Measurements from ENCODE around the gene RAB6B. TPM values are rescaled to one million over a fixed set of nuclear protein-coding genes. Genes with fewer than 3 reads are reported as not detected.

RAB6B gene
- polyA plus RNA-seq, 1 donor from 2014 or later: 57.5 TPM

GRCh38 chr3:133933097-133934024, 37.7 kb upstream of the RAB6B start:
- H3K9ac ChIP-seq (ENCODE audit: low read length): no peak overlapping the region
- no peak overlapping the region for H2AFZ ChIP-seq (ENCODE audit: low read depth, low read length)
- H3K4me2 ChIP-seq (ENCODE audit: low read length): no peak overlapping the region
- H3K27ac ChIP-seq (ENCODE audit: low read length): no peak overlapping the region
- H3K27me3 ChIP-seq (ENCODE audit: insufficient read depth, low read depth, low read length): no peaks in the 10 kb centered on the region
- H3F3A ChIP-seq (ENCODE audit: insufficient read depth, low read length, poor library complexity, severe bottlenecking): no peaks in the 10 kb centered on the region
- H4K20me1 ChIP-seq (ENCODE audit: insufficient read depth): no peaks in the 10 kb centered on the region
- no peak for TF ChIP-seq REST (IDR thresholded peaks at IDR 0.05; ENCODE audit: borderline replicate concordance)
- no peak for TF ChIP-seq EP300 (conservative IDR thresholded peaks at IDR 0.05; ENCODE audit: poor library complexity, severe bottlenecking)
- no peak for TF ChIP-seq MXI1 (conservative IDR thresholded peaks at IDR 0.05; ENCODE audit: poor library complexity, severe bottlenecking)
- no peak for TF ChIP-seq RAD21 (conservative IDR thresholded peaks at IDR 0.05)
- H3K4me3 ChIP-seq (ENCODE audit: low read length): no peak overlapping the region
- no peaks in the 10 kb centered on the region for H3K36me3 ChIP-seq (ENCODE audit: insufficient read depth, low read length)
- H3K9me2 ChIP-seq (ENCODE audit: insufficient read depth, low read length): no peaks in the 10 kb centered on the region
- no peaks in the 10 kb centered on the region for H3K79me2 ChIP-seq (replicated peaks; ENCODE audit: insufficient read depth, low read length)
- H3K9me3 ChIP-seq (ENCODE audit: low read length): no peaks in the 10 kb centered on the region

GRCh38 chr3:133932009-133932408, 36.3 kb upstream of the RAB6B start:
- H4K20me1 ChIP-seq (ENCODE audit: insufficient read depth): no peaks in the 10 kb centered on the region
- H3K36me3 ChIP-seq (ENCODE audit: insufficient read depth, low read length): no peaks in the 10 kb centered on the region

More at GRCh38 chr3:133932009-133932408, 36.3 kb upstream of the RAB6B start:
- Histone ChIP-seq H3K4me3 (ENCODE audit: low read length) (no peak overlapping the region), H3K4me2 (ENCODE audit: low read length) (no peak overlapping the region), H3K9ac (ENCODE audit: low read length) (no peak overlapping the region), H3K9me2 (ENCODE audit: insufficient read depth, low read length) (no peaks in the 10 kb centered on the region), H3F3A (ENCODE audit: insufficient read depth, low read length, poor library complexity, severe bottlenecking) (no peaks in the 10 kb centered on the region), H3K79me2 (replicated peaks; ENCODE audit: insufficient read depth, low read length) (no peaks in the 10 kb centered on the region), H3K27me3 (ENCODE audit: insufficient read depth, low read depth, low read length) (peaks cover 3% of the 10 kb centered on the region), H2AFZ (ENCODE audit: low read depth, low read length) (no peak overlapping the region), H3K27ac (ENCODE audit: low read length) (no peak overlapping the region), H3K9me3 (ENCODE audit: low read length) (no peaks in the 10 kb centered on the region)
- TF ChIP-seq EZH2 (IDR thresholded peaks at IDR 0.05; ENCODE audit: borderline replicate concordance, insufficient read depth, low read length, poor library complexity, severe bottlenecking) (no peak), REST (IDR thresholded peaks at IDR 0.05; ENCODE audit: borderline replicate concordance) (no peak), EP300 (conservative IDR thresholded peaks at IDR 0.05; ENCODE audit: poor library complexity, severe bottlenecking) (no peak), POLR2AphosphoS5 (IDR thresholded peaks at IDR 0.05) (no peak), MXI1 (conservative IDR thresholded peaks at IDR 0.05; ENCODE audit: poor library complexity, severe bottlenecking) (no peak), SMC3 (conservative IDR thresholded peaks at IDR 0.05; ENCODE audit: poor library complexity) (no peak), RAD21 (conservative IDR thresholded peaks at IDR 0.05) (no peak), TAF1 (IDR thresholded peaks at IDR 0.05; ENCODE audit: low read depth) (no peak), CTCF (IDR thresholded peaks at IDR 0.05; ENCODE audit: poor library complexity, severe bottlenecking) (no peak)
